Measurements from ENCODE around the gene GATB. TPM values are rescaled to one million over a fixed set of nuclear protein-coding genes. Genes with fewer than 3 reads are reported as not detected.

GATB gene
- total RNA-seq, 1 experiment from 2014 or later = 21.2 TPM

GRCh38 chr4:151676301-151676700 is 84.5 kb downstream of the GATB start:
- Histone ChIP-seq H2BK5ac (ENCODE audit: insufficient read length, low read length) (no peak overlapping the region), H4K8ac (replicated peaks; ENCODE audit: insufficient read length, low read depth, low read length) (no peak overlapping the region), H3T11ph (ENCODE audit: low read length) (no peak overlapping the region), H2BK12ac (ENCODE audit: insufficient read length, low read depth, low read length) (no peak overlapping the region), H3K9me3 (ENCODE audit: control insufficient read depth, low read depth, low read length) (no peaks in the 10 kb centered on the region), H3K79me1 (ENCODE audit: insufficient read depth, low read depth, low read length, poor library complexity, severe bottlenecking) (no peaks in the 10 kb centered on the region), H4K5ac (ENCODE audit: insufficient read length, low read depth, low read length) (no peak overlapping the region), H4K20me1 (ENCODE audit: control insufficient read depth, insufficient read depth, insufficient read length) (no peaks in the 10 kb centered on the region), H3K18ac (ENCODE audit: insufficient read length, low read depth, low read length) (no peak overlapping the region), H2AFZ (ENCODE audit: low read length) (no peak overlapping the region), H3K4me2 (ENCODE audit: insufficient read depth, insufficient read length, low read length) (no peak overlapping the region), H2BK15ac (ENCODE audit: low read depth, low read length) (no peak overlapping the region), H3K27ac (ENCODE audit: insufficient read length, low read depth, low read length) (no peak overlapping the region), H2BK120ac (ENCODE audit: low read depth, low read length, poor library complexity, severe bottlenecking) (no peak overlapping the region), H3K27me3 (ENCODE audit: insufficient read depth, low read length) (no peaks in the 10 kb centered on the region), H3K79me2 (ENCODE audit: insufficient read depth, low read length) (no peaks in the 10 kb centered on the region), H3K9ac (ENCODE audit: extremely low read depth, insufficient read length, low read length) (no peak overlapping the region), H3K4ac (ENCODE audit: low read depth, low read length) (no peak overlapping the region), H3K23ac (ENCODE audit: insufficient read length, low read depth, low read length) (no peak overlapping the region), H4K91ac (ENCODE audit: insufficient read length, low read depth, low read length) (no peak overlapping the region), H3K23me2 (ENCODE audit: insufficient read length, low read depth, low read length, poor library complexity, severe bottlenecking) (no peaks in the 10 kb centered on the region), H3K4me1 (ENCODE audit: insufficient read depth, low read length) (no peaks in the 10 kb centered on the region), H3K14ac (ENCODE audit: insufficient read depth, low read length) (no peak overlapping the region), H2BK20ac (ENCODE audit: low read depth, low read length, poor library complexity, severe bottlenecking) (no peak overlapping the region), H3K56ac (ENCODE audit: insufficient read length, low read depth, low read length) (no peak overlapping the region), H2AK5ac (ENCODE audit: insufficient read length, low read length) (no peak overlapping the region)
- H3K4me1 Mint-ChIP-seq = peaks cover 28 to 32% of the 10 kb centered on the region in 2 experiments
- H3K4me3 Mint-ChIP-seq = no peak overlapping the region
- no peaks in the 10 kb centered on the region for H3K27me3 Mint-ChIP-seq (ENCODE audit: low read depth)
- TF ChIP-seq, protein P1, sequence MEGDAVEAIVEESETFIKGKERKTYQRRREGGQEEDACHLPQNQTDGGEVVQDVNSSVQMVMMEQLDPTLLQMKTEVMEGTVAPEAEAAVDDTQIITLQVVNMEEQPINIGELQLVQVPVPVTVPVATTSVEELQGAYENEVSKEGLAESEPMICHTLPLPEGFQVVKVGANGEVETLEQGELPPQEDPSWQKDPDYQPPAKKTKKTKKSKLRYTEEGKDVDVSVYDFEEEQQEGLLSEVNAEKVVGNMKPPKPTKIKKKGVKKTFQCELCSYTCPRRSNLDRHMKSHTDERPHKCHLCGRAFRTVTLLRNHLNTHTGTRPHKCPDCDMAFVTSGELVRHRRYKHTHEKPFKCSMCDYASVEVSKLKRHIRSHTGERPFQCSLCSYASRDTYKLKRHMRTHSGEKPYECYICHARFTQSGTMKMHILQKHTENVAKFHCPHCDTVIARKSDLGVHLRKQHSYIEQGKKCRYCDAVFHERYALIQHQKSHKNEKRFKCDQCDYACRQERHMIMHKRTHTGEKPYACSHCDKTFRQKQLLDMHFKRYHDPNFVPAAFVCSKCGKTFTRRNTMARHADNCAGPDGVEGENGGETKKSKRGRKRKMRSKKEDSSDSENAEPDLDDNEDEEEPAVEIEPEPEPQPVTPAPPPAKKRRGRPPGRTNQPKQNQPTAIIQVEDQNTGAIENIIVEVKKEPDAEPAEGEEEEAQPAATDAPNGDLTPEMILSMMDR (conservative IDR thresholded peaks at IDR 0.05) = no peak
- no peak for DNase-seq
- no peaks in the 10 kb centered on the region; a peak in 3 of 7 replicates for H3K36me3 Mint-ChIP-seq (ENCODE audit: insufficient read depth in 1 of 3, low read depth in 3 of 3)
- H3K9me3 Mint-ChIP-seq = no peaks in the 10 kb centered on the region
- no peak overlapping the region for H3K27ac Mint-ChIP-seq
- no CpG with 5 or more reads among the region's 11 CpGs for WGBS (ENCODE audit: extremely low coverage, insufficient read length, low lambda C conversion rate)

Data from H9 (cell line).